KMS-11 (cell line): ENCODE results near the gene CCDC15.

Experiments
- H2AFZ ChIP-seq: fragments of 200-600 bp; sonication (generic); 2 replicates; pipeline ENCODE4 v1.6.1; 2016; ENCODE audit warnings: antibody characterized with exemption, mixed run types, low read depth
- H3K27ac ChIP-seq: fragments of 200-600 bp; sonication (generic); 2 replicates; pipeline ENCODE4 v1.6.1; 2016; ENCODE audit warnings: mild to moderate bottlenecking, mixed run types
- H3K27me3 ChIP-seq: fragments of 200-600 bp; sonication (generic); 2 replicates; pipeline ENCODE4 v1.6.1; 2017; ENCODE audit warnings: mild to moderate bottlenecking, low read depth, mixed run types, moderate library complexity; ENCODE audit not compliant: insufficient read depth
- H3K36me3 ChIP-seq: fragments of 200-600 bp; sonication (generic); 2 replicates; pipeline ENCODE4 v1.6.1; 2017; ENCODE audit warnings: mild to moderate bottlenecking, mixed run types; ENCODE audit not compliant: insufficient read depth
- H3K4me1 ChIP-seq: fragments of 200-600 bp; sonication (generic); 2 replicates; pipeline ENCODE4 v1.6.1; 2016; ENCODE audit warnings: mild to moderate bottlenecking, low read depth, mixed run types; ENCODE audit not compliant: poor library complexity, severe bottlenecking
- H3K4me2 ChIP-seq: fragments of 200-600 bp; sonication (generic); 2 replicates; pipeline ENCODE4 v1.7.0; 2016; ENCODE audit warnings: mild to moderate bottlenecking, mixed run types
- H3K4me3 ChIP-seq: fragments of 200-600 bp; sonication (generic); IDR thresholded peaks from 2 replicates; pipeline ENCODE4 v1.6.1; 2017; ENCODE audit warnings: low read depth, low read length, mixed read lengths; ENCODE audit not compliant: insufficient read depth
- H3K79me2 ChIP-seq: fragments of 200-600 bp; sonication (generic); 2 replicates; pipeline ENCODE4 v1.6.1; 2016; ENCODE audit warnings: low read depth, mixed run types; ENCODE audit not compliant: insufficient read depth
- H3K9ac ChIP-seq: fragments of 200-600 bp; sonication (generic); 2 replicates; pipeline ENCODE4 v1.6.1; 2016; ENCODE audit warnings: mild to moderate bottlenecking, mixed run types
- H4K20me1 ChIP-seq: fragments of 200-600 bp; sonication (generic); 2 replicates; pipeline ENCODE4 v1.6.1; 2016; ENCODE audit warnings: mild to moderate bottlenecking, mixed run types; ENCODE audit not compliant: insufficient read depth
- CTCF ChIP-seq: fragments of 200-600 bp; sonication (generic); conservative IDR thresholded peaks from 2 replicates; pipeline ENCODE4 v1.6.1; 2017; ENCODE audit warnings: low read depth, mild to moderate bottlenecking, antibody characterized with exemption, low read length, moderate library complexity, mixed read lengths

Gene CCDC15

GRCh38 chr11:124943254-124943616 is 10.8 kb upstream of the CCDC15 start:
- Histone ChIP-seq H3K27ac (no peak overlapping the region), H3K4me2 (no peak overlapping the region), H3K36me3 (no peaks in the 10 kb centered on the region), H3K4me3 (no peak overlapping the region), H3K79me2 (no peaks in the 10 kb centered on the region), H2AFZ (no peak overlapping the region), H3K9ac (no peak overlapping the region), H4K20me1 (no peaks in the 10 kb centered on the region), H3K27me3 (no peaks in the 10 kb centered on the region), H3K4me1 (no peaks in the 10 kb centered on the region)
- no peak for TF ChIP-seq CTCF

GRCh38 chr11:124943741-124944140 is 10.3 kb upstream of the CCDC15 start:
- H4K20me1 ChIP-seq: no peaks in the 10 kb centered on the region
- no peaks in the 10 kb centered on the region for H3K36me3 ChIP-seq
- H3K27me3 ChIP-seq: no peaks in the 10 kb centered on the region
- TF ChIP-seq CTCF: no peak
- no peak overlapping the region for H3K27ac ChIP-seq
- H3K79me2 ChIP-seq: no peaks in the 10 kb centered on the region
- H3K4me2 ChIP-seq: no peak overlapping the region
- no peaks in the 10 kb centered on the region for H3K4me1 ChIP-seq
- H3K4me3 ChIP-seq: no peak overlapping the region
- H2AFZ ChIP-seq: no peak overlapping the region
- H3K9ac ChIP-seq: no peak overlapping the region

GRCh38 chr11:124944565-124944964 is 9.4 kb upstream of the CCDC15 start:
- H3K36me3 ChIP-seq: no peaks in the 10 kb centered on the region

GRCh38 chr11:124945826-124946225 is 8.2 kb upstream of the CCDC15 start:
- Histone ChIP-seq H3K4me1 (no peaks in the 10 kb centered on the region), H3K27me3 (no peaks in the 10 kb centered on the region), H4K20me1 (no peaks in the 10 kb centered on the region), H2AFZ (no peak overlapping the region), H3K79me2 (no peaks in the 10 kb centered on the region), H3K27ac (no peak overlapping the region), H3K4me2 (no peak overlapping the region), H3K4me3 (no peak overlapping the region), H3K9ac (no peak overlapping the region), H3K36me3 (no peaks in the 10 kb centered on the region)
- TF ChIP-seq CTCF: no peak

More at GRCh38 chr11:124944565-124944964, 9.4 kb upstream of the CCDC15 start:
- Histone ChIP-seq H3K27me3 (no peaks in the 10 kb centered on the region), H4K20me1 (no peaks in the 10 kb centered on the region), H3K9ac (no peak overlapping the region), H3K79me2 (no peaks in the 10 kb centered on the region), H2AFZ (no peak overlapping the region), H3K27ac (no peak overlapping the region), H3K4me3 (no peak overlapping the region), H3K4me1 (no peaks in the 10 kb centered on the region), H3K4me2 (no peak overlapping the region)
- no peak for TF ChIP-seq CTCF
